Esophagus squamous epithelium (tissue), 4 donors: Measurements from ENCODE around the gene ABCC1.

Source experiments
- CTCF ChIP-seq, 6 experiments: fragments of 450-650 bp in 4 of 6; fragments of 200-600 bp in 2 of 6; sonication (generic) in 2 of 6; IDR thresholded peaks; one replicate each; pipeline ENCODE4 v1.5.1; 2016 to 2019; ENCODE audit warnings: antibody characterized with exemption in 6 of 6, mild to moderate bottlenecking in 4 of 6, moderate library complexity in 4 of 6
- POLR2A ChIP-seq, 4 donors: fragments of 450-650 bp; IDR thresholded peaks; one replicate each; pipeline ENCODE4 v1.6.1; 2017; ENCODE audit warnings: antibody characterized with exemption in 4 of 4, mild to moderate bottlenecking in 4 of 4, moderate library complexity in 3 of 4

- no peak for TF ChIP-seq CTCF (IDR thresholded peaks at IDR 0.05)
- TF ChIP-seq POLR2A (IDR thresholded peaks at IDR 0.05): no peak
These were observed 240.4 kb downstream of the ABCC1 start for GRCh38 chr16:16189842-16190241.
